ENCODE results near the gene CCR3. TPM values are rescaled to one million over a fixed set of nuclear protein-coding genes. Genes with fewer than 3 reads are reported as not detected.

The CCR3 gene
- total RNA-seq, 1 experiment from 2014 or later = not detected

DNA sequence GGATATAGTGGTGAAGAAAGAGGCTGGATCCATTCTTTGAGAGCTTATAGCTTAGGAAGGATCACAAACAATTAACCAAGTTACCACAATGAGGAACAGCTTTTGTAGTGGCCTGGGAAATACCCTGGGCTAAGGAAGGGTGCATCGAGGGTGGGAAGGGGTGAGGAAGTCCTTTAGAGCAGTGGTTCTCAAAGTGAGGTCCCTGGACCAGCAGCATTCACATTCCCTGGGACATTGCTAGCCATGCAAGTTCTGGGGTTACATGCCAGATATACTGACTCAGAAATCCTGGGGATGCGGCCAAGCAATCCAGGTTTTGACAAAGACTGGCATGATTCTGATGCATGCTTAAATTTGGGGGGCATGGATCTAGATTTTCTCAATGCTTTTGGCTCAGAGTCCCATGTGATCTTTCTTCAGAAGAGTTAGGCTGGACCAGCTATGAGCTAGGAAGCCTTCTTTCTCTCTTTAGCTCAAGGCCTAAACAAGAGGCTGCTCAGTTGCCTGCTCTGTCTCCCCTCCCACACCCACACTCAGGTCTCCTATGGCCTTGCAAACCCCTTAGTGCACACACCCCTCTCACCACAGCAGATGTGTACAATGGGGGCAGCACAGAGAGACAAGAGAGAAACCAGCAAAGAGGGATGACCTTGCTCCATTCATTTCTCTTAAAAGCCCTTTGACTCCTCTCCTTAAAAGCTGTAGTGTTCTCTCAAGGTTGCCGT lies 32.4 kb upstream of the CCR3 start:
- no peaks in the 10 kb centered on the region for H3K9me3 ChIP-seq (ENCODE audit: control insufficient read depth in 1 of 2, insufficient read depth in 1 of 2, low read depth in 1 of 2, low read length in 2 of 2)
- H3K9ac ChIP-seq (ENCODE audit: low read length) = no peak overlapping the region
- RAD21 ChIA-PET (ENCODE audit: low non-redundant PET in 1 of 2, low total read pairs in 2 of 2, uncharacterized antibody in 2 of 2, unreplicated experiment in 2 of 2) = no interaction called here
- H3K27ac ChIP-seq (ENCODE audit: low read depth, low read length) = no peak overlapping the region
- H3K79me2 ChIP-seq (ENCODE audit: insufficient read depth, low read length) = no peaks in the 10 kb centered on the region
- H2AFZ ChIP-seq (ENCODE audit: low read depth, low read length, poor library complexity, severe bottlenecking) = no peak overlapping the region
- TF ChIP-seq ELF1 (IDR thresholded peaks at IDR 0.05; ENCODE audit: borderline replicate concordance, low read depth) = no peak
- no peak for TF ChIP-seq CEBPB (IDR thresholded peaks at IDR 0.05; ENCODE audit: low read depth)
- TF ChIP-seq POLR2A (IDR thresholded peaks at IDR 0.05; ENCODE audit: borderline replicate concordance, extremely low read depth, insufficient read depth, insufficient read length) = no peak
- no peak for TF ChIP-seq EGR1 (IDR thresholded peaks at IDR 0.05; ENCODE audit: low read depth)
- H3K36me3 ChIP-seq (ENCODE audit: control insufficient read depth in 1 of 2, insufficient read depth in 2 of 2, low read length in 2 of 2) = no peaks in the 10 kb centered on the region
- BruUV-seq (replicated peaks) = no TSS peak
- POLR2A ChIA-PET = no interaction called here
- H3K4me3 ChIP-seq (replicated peaks in 1 of 2; ENCODE audit: low read depth in 1 of 2, low read length in 2 of 2) = no peak overlapping the region
- H3K4me1 ChIP-seq (ENCODE audit: control insufficient read depth in 1 of 2, insufficient read depth in 2 of 2, low read length in 2 of 2) = peaks cover 0 to 9% of the 10 kb centered on the region in 2 experiments; a peak in 2 of 4 replicates
- H3K9me2 ChIP-seq (ENCODE audit: insufficient read depth) = no peaks in the 10 kb centered on the region
- no peaks in the 10 kb centered on the region for H4K20me1 ChIP-seq (ENCODE audit: insufficient read depth)
- ATAC-seq (no peak), DNase-seq (ENCODE audit: low read depth, low spot score) (no peak)
- CTCF ChIA-PET = interaction anchor here (2.3 to 3.4 kb wide), 3 partner anchors 131 to 271 kb away, joined by 10 to 17 read pairs (median 11); no protein-coding TSS in a partner anchor
- intact Hi-C loops (cut with micrococcal nuclease) = loop anchor here (10.0 kb wide), 1 partner anchor 275 kb away; no protein-coding TSS in a partner anchor
- H3K4me2 ChIP-seq (ENCODE audit: low read length) = no peak overlapping the region
- H3K27me3 ChIP-seq (ENCODE audit: insufficient read depth, low read length) = peaks cover 8% of the 10 kb centered on the region; the same call in 1 of the 2 replicates

DNA sequence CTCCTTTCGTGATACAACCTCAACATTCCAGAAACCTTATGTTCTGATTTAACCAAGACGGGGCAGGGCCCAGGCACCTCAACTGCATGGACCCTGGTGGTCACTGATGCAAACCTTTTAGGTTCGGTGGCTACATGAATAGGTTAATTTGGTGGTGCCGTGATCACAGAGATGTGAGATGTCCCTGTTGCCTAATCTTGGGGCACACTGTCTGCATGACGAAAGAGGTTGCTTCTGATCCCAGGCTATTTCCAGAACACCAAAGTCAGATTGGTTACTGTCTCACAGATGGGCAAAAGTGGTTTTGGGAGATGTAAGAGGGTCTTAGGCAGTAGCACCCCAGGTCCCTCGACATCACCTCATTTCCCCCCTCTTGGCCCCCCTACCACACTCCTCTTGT lies 30.2 kb upstream of the CCR3 start:
- no peaks in the 10 kb centered on the region for H3K79me2 ChIP-seq (ENCODE audit: insufficient read depth, low read length)
- H3K4me1 ChIP-seq (ENCODE audit: control insufficient read depth in 1 of 2, insufficient read depth in 2 of 2, low read length in 2 of 2) = peaks cover 0 to 9% of the 10 kb centered on the region in 2 experiments; a peak in 2 of 4 replicates
- H3K9me3 ChIP-seq (ENCODE audit: control insufficient read depth in 1 of 2, insufficient read depth in 1 of 2, low read depth in 1 of 2, low read length in 2 of 2) = no peaks in the 10 kb centered on the region
- H3K4me2 ChIP-seq (ENCODE audit: low read length) = no peak overlapping the region
- peaks cover 8% of the 10 kb centered on the region; the same call in 1 of the 2 replicates for H3K27me3 ChIP-seq (ENCODE audit: insufficient read depth, low read length)
- no TSS peak for BruUV-seq (replicated peaks)
- H2AFZ ChIP-seq (ENCODE audit: low read depth, low read length, poor library complexity, severe bottlenecking) = no peak overlapping the region
- no peaks in the 10 kb centered on the region for H3K9me2 ChIP-seq (ENCODE audit: insufficient read depth)
- CTCF ChIA-PET = no interaction called here
- no peak overlapping the region for H3K9ac ChIP-seq (ENCODE audit: low read length)
- no peaks in the 10 kb centered on the region for H4K20me1 ChIP-seq (ENCODE audit: insufficient read depth)
- RAD21 ChIA-PET (ENCODE audit: low non-redundant PET in 1 of 2, low total read pairs in 2 of 2, uncharacterized antibody in 2 of 2, unreplicated experiment in 2 of 2) = no interaction called here
- POLR2A ChIA-PET = no interaction called here
- no peaks in the 10 kb centered on the region for H3K36me3 ChIP-seq (ENCODE audit: control insufficient read depth in 1 of 2, insufficient read depth in 2 of 2, low read length in 2 of 2)
- no peak overlapping the region for H3K27ac ChIP-seq (ENCODE audit: low read depth, low read length)
- TF ChIP-seq ZFX (IDR thresholded peaks at IDR 0.05) = no peak
- TF ChIP-seq YY1 (IDR thresholded peaks at IDR 0.05; ENCODE audit: extremely low read depth, insufficient replicate concordance, low read depth, low read length) = no peak
- TF ChIP-seq ELF1 (IDR thresholded peaks at IDR 0.05; ENCODE audit: borderline replicate concordance, low read depth) = no peak
- TF ChIP-seq FOSL1 (IDR thresholded peaks at IDR 0.05; ENCODE audit: low read depth) = no peak
- TF ChIP-seq POLR2A (IDR thresholded peaks at IDR 0.05; ENCODE audit: borderline replicate concordance, extremely low read depth, insufficient read depth, insufficient read length) = no peak
- TF ChIP-seq, protein P1, sequence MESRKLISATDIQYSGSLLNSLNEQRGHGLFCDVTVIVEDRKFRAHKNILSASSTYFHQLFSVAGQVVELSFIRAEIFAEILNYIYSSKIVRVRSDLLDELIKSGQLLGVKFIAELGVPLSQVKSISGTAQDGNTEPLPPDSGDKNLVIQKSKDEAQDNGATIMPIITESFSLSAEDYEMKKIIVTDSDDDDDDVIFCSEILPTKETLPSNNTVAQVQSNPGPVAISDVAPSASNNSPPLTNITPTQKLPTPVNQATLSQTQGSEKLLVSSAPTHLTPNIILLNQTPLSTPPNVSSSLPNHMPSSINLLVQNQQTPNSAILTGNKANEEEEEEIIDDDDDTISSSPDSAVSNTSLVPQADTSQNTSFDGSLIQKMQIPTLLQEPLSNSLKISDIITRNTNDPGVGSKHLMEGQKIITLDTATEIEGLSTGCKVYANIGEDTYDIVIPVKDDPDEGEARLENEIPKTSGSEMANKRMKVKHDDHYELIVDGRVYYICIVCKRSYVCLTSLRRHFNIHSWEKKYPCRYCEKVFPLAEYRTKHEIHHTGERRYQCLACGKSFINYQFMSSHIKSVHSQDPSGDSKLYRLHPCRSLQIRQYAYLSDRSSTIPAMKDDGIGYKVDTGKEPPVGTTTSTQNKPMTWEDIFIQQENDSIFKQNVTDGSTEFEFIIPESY (IDR thresholded peaks at IDR 0.05; ENCODE audit: extremely low read depth, insufficient replicate concordance, low read length) = no peak
- no peak for TF ChIP-seq RAD21 (IDR thresholded peaks at IDR 0.05; ENCODE audit: low read depth)
- TF ChIP-seq JUND (IDR thresholded peaks at IDR 0.05) = no peak
- TF ChIP-seq EZH2phosphoT487 (IDR thresholded peaks at IDR 0.05; ENCODE audit: borderline replicate concordance) = no peak
- TF ChIP-seq, protein P2, sequence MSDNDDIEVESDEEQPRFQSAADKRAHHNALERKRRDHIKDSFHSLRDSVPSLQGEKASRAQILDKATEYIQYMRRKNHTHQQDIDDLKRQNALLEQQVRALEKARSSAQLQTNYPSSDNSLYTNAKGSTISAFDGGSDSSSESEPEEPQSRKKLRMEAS (IDR thresholded peaks at IDR 0.05) = no peak
- no peak for TF ChIP-seq SP1 (IDR thresholded peaks at IDR 0.05; ENCODE audit: low read depth)
- TF ChIP-seq REST (IDR thresholded peaks at IDR 0.05; ENCODE audit: low read depth) = no peak
- H3K4me3 ChIP-seq (replicated peaks in 1 of 2; ENCODE audit: low read depth in 1 of 2, low read length in 2 of 2) = no peak overlapping the region
- no peak for ATAC-seq
- no peak for DNase-seq (ENCODE audit: low read depth, low spot score)
- intact Hi-C loops (cut with micrococcal nuclease) = loop anchor here (10.0 kb wide), 1 partner anchor 277 kb away; no protein-coding TSS in a partner anchor

All from HCT116 (cell line).